Endothelial cell (in vitro differentiated cells): ENCODE measurements around the gene ADSS1. TPM values are rescaled to one million over a fixed set of nuclear protein-coding genes. Genes with fewer than 3 reads are reported as not detected.

Experiments used
- DNase-seq: peaks from one replicate; pipeline ENCODE4 v3.0.0; 2021; ENCODE audit warnings: low spot score
- H3K27ac Mint-ChIP-seq: one replicate; pipeline ENCODE4 v1.8.0; 2021; ENCODE audit warnings: mixed read lengths, inconsistent platforms; ENCODE audit not compliant: unreplicated experiment
- H3K27me3 Mint-ChIP-seq: one replicate; pipeline ENCODE4 v1.8.0; 2021; ENCODE audit warnings: mild to moderate bottlenecking, moderate library complexity, mixed read lengths, inconsistent platforms; ENCODE audit not compliant: unreplicated experiment
- H3K36me3 Mint-ChIP-seq: one replicate; pipeline ENCODE4 v1.8.0; 2021; ENCODE audit warnings: mild to moderate bottlenecking, low read depth, mixed read lengths, inconsistent platforms; ENCODE audit not compliant: unreplicated experiment
- H3K4me1 Mint-ChIP-seq: one replicate; pipeline ENCODE4 v1.8.0; 2021; ENCODE audit warnings: mild to moderate bottlenecking, mixed read lengths, inconsistent platforms; ENCODE audit not compliant: unreplicated experiment
- H3K4me3 Mint-ChIP-seq: one replicate; pipeline ENCODE4 v1.8.0; 2021; ENCODE audit warnings: mild to moderate bottlenecking, mixed read lengths, inconsistent platforms; ENCODE audit not compliant: unreplicated experiment
- H3K9me3 Mint-ChIP-seq: one replicate; pipeline ENCODE4 v1.8.0; 2021; ENCODE audit warnings: mixed read lengths, inconsistent platforms; ENCODE audit not compliant: unreplicated experiment
- CTCF ChIP-seq: fragments of 200-600 bp; sonication (generic); IDR thresholded peaks from one replicate; pipeline ENCODE4 v1.5.0; 2021; ENCODE audit warnings: antibody characterized with exemption; ENCODE audit not compliant: unreplicated experiment
- total RNA-seq: library from RNA; stranded (reverse); fragmentation: NEBNext Ultra II Directional; extraction: Animal tissue kit (Norgen Biotek cat#: 25700); gene quantifications from one replicate; pipeline ENCODE4 v1.2.1, GENCODE V29; 2021; ENCODE audit not compliant: unreplicated experiment

ADSS1 gene
- total RNA-seq, 1 donor from 2014 or later, result 6.1 TPM

DNA sequence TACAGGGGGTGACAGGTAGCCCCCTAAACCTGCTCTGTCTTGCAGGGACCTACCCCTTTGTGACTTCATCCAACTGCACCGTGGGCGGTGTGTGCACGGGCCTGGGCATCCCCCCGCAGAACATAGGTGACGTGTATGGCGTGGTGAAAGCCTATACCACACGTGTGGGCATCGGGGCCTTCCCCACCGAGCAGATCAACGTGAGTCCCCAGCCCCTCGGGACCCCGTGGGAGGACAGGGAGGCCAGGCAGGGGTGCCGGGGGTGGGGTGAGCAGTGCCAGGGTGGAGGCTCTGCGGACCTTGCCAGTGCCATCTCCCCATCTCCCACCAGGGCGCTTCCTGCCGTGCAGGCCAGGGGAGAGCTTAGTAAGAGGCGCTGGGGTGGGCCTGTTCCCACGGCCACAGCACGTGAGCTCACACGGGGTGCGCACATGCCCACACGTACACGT lies 17.8 kb downstream of the ADSS1 start:
- no peaks in the 10 kb centered on the region for H3K9me3 Mint-ChIP-seq
- no peak overlapping the region for H3K27ac Mint-ChIP-seq
- no peaks in the 10 kb centered on the region for H3K36me3 Mint-ChIP-seq
- no peak for DNase-seq
- TF ChIP-seq CTCF, result no peak
- H3K27me3 Mint-ChIP-seq, result peaks cover 16% of the 10 kb centered on the region
- H3K4me1 Mint-ChIP-seq, result no peaks in the 10 kb centered on the region
- no peak overlapping the region for H3K4me3 Mint-ChIP-seq

- Mint-ChIP-seq H3K4me1 (no peaks in the 10 kb centered on the region), H3K27ac (no peak overlapping the region), H3K27me3 (peaks cover 9% of the 10 kb centered on the region), H3K4me3 (no peak overlapping the region), H3K9me3 (no peaks in the 10 kb centered on the region), H3K36me3 (no peaks in the 10 kb centered on the region)
- DNase-seq, result no peak
- no peak for TF ChIP-seq CTCF
These were observed 18.8 kb downstream of the ADSS1 start for GRCh38 chr14:104742586-104743455.

DNA sequence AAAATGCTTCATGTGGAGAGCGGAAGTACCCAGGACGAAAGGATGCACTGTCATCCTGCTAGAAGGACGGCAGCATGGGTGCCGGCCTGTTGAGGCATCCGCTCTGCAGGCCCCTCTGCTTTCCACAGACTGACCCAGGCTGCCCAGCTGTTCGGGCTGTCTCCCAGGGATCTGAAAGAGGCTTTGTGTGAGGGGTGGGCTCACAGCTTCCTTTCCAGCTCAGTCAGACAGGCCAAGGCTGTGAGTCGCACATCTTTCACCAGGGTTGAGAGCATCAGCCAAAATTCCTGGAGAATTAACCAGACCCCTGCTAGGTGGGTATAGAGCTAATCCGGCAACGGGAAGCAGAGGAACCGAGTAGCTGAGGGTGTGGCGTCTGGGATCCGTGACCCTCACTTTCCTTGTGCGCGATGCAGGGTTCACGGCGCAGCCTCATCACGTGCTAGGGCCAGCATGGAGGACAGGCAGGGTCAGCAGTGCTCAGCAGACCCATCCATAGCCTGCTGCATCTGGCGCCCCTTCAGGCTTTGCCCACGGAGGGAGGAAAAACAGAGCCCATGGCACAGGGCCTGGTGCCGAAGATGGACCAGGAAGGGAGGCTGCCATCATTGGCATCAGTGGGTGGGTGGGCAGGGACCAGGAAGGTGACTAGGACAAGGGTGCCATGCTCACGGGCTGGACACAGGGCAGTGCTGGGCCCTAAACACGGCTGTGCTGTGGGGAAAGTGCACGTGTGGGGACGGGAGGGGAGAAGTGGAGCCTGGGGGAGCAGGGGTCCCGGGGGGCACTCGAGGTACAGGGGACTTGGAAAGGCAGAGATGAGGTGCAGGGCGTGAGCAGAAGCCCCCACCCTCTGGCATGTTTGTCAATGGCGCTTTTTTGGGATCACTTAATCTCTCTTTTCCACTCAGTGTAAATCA lies 19.7 kb downstream of the ADSS1 start:
- no peak for DNase-seq
- Mint-ChIP-seq H3K36me3 (no peaks in the 10 kb centered on the region), H3K27me3 (peaks cover 5% of the 10 kb centered on the region), H3K4me1 (no peaks in the 10 kb centered on the region), H3K27ac (no peak overlapping the region), H3K4me3 (no peak overlapping the region), H3K9me3 (no peaks in the 10 kb centered on the region)
- no peak for TF ChIP-seq CTCF

GRCh38 chr14:104744484-104744883 lies 20.5 kb downstream of the ADSS1 start:
- Mint-ChIP-seq H3K9me3 (no peaks in the 10 kb centered on the region), H3K4me3 (no peak overlapping the region), H3K36me3 (no peaks in the 10 kb centered on the region), H3K27ac (no peak overlapping the region), H3K4me1 (no peaks in the 10 kb centered on the region), H3K27me3 (peaks cover 5% of the 10 kb centered on the region)
- no peak for DNase-seq
- no peak for TF ChIP-seq CTCF
